H9 (cell line): ENCODE data around the gene RNF220. TPM values are rescaled to one million over a fixed set of nuclear protein-coding genes. Genes with fewer than 3 reads are reported as not detected.

Experiments used
- DNase-seq: peaks from one replicate; pipeline ENCODE4 v3.0.0-alpha.2; 2017
- H2AFZ ChIP-seq: one replicate; pipeline ENCODE4 v1.6.1; 2013; ENCODE audit warnings: mild to moderate bottlenecking, low read length, control low read depth, moderate library complexity
- H2AK5ac ChIP-seq: 2 replicates; pipeline ENCODE4 v1.6.1; 2013; ENCODE audit warnings: low read length, control low read depth, mixed read lengths; ENCODE audit not compliant: insufficient read length
- H2BK120ac ChIP-seq: one replicate; pipeline ENCODE4 v1.6.1; 2013; ENCODE audit warnings: low read depth, mild to moderate bottlenecking, low read length, control low read depth, inconsistent platforms; ENCODE audit not compliant: poor library complexity, severe bottlenecking
- H2BK12ac ChIP-seq: 2 replicates; pipeline ENCODE4 v1.6.1; 2013; ENCODE audit warnings: low read length, control low read depth, mixed read lengths, low read depth; ENCODE audit not compliant: insufficient read length
- H2BK15ac ChIP-seq: 2 replicates; pipeline ENCODE4 v1.6.1; 2013; ENCODE audit warnings: low read depth, low read length, control low read depth
- H2BK20ac ChIP-seq: one replicate; pipeline ENCODE4 v1.6.1; 2013; ENCODE audit warnings: low read depth, mild to moderate bottlenecking, low read length, control low read depth, inconsistent platforms; ENCODE audit not compliant: poor library complexity, severe bottlenecking
- H2BK5ac ChIP-seq: 2 replicates; pipeline ENCODE4 v1.6.1; 2013; ENCODE audit warnings: low read length, control low read depth, mixed read lengths; ENCODE audit not compliant: insufficient read length
- H3K14ac ChIP-seq: 2 replicates; pipeline ENCODE4 v1.6.1; 2013; ENCODE audit warnings: low read length, control low read depth; ENCODE audit not compliant: insufficient read depth
- H3K18ac ChIP-seq: 2 replicates; pipeline ENCODE4 v1.6.1; 2013; ENCODE audit warnings: low read depth, mild to moderate bottlenecking, mixed read lengths, low read length, control low read depth; ENCODE audit not compliant: insufficient read length
- H3K23ac ChIP-seq: 2 replicates; pipeline ENCODE4 v1.6.1; 2013; ENCODE audit warnings: low read length, control low read depth, mixed read lengths, low read depth; ENCODE audit not compliant: insufficient read length
- H3K23me2 ChIP-seq: 2 replicates; pipeline ENCODE4 v1.6.1; 2013; ENCODE audit warnings: low read depth, mild to moderate bottlenecking, mixed read lengths, low read length, control low read depth; ENCODE audit not compliant: insufficient read length, poor library complexity, severe bottlenecking
- H3K27ac ChIP-seq: 2 replicates; pipeline ENCODE4 v1.5.1; 2013; ENCODE audit warnings: low read length, control low read depth, mixed read lengths, low read depth; ENCODE audit not compliant: insufficient read length
- H3K27me3 ChIP-seq: 2 replicates; pipeline ENCODE4 v1.6.1; 2013; ENCODE audit warnings: low read length, control low read depth, inconsistent platforms; ENCODE audit not compliant: insufficient read depth
- H3K4ac ChIP-seq: 2 replicates; pipeline ENCODE4 v1.6.1; 2013; ENCODE audit warnings: low read depth, mild to moderate bottlenecking, control low read depth, inconsistent platforms, low read length, moderate library complexity
- H3K4me1 ChIP-seq: 2 replicates; pipeline ENCODE4 v1.6.1; 2013; ENCODE audit warnings: low read length, control low read depth, inconsistent platforms; ENCODE audit not compliant: insufficient read depth
- H3K4me2 ChIP-seq: 2 replicates; pipeline ENCODE4 v1.6.1; 2013; ENCODE audit warnings: low read length, control low read depth, mixed read lengths; ENCODE audit not compliant: insufficient read length, insufficient read depth
- H3K56ac ChIP-seq: 2 replicates; pipeline ENCODE4 v1.6.1; 2013; ENCODE audit warnings: low read depth, mild to moderate bottlenecking, mixed read lengths, low read length, control low read depth; ENCODE audit not compliant: insufficient read length
- H3K79me1 ChIP-seq: 2 replicates; pipeline ENCODE4 v1.6.1; 2013; ENCODE audit warnings: low read depth, mild to moderate bottlenecking, moderate library complexity, low read length, control low read depth, inconsistent platforms; ENCODE audit not compliant: insufficient read depth, poor library complexity, severe bottlenecking
- H3K79me2 ChIP-seq: 2 replicates; pipeline ENCODE4 v1.6.1; 2013; ENCODE audit warnings: low read length, control low read depth, inconsistent platforms; ENCODE audit not compliant: insufficient read depth
- H3K9ac ChIP-seq: 2 replicates; pipeline ENCODE4 v1.6.1; 2013; ENCODE audit warnings: low read length, control low read depth, mixed read lengths; ENCODE audit not compliant: insufficient read length; ENCODE audit errors: extremely low read depth
- H3K9me3 ChIP-seq: one replicate; pipeline ENCODE4 v1.6.1; 2013; ENCODE audit warnings: low read depth, low read length, inconsistent platforms; ENCODE audit not compliant: control insufficient read depth
- H3T11ph ChIP-seq: one replicate; pipeline ENCODE4 v1.6.1; 2013; ENCODE audit warnings: mild to moderate bottlenecking, low read length, control low read depth, inconsistent platforms
- H4K20me1 ChIP-seq: one replicate; pipeline ENCODE4 v1.6.1; 2013; ENCODE audit not compliant: control insufficient read depth, insufficient read length, insufficient read depth
- H4K5ac ChIP-seq: 2 replicates; pipeline ENCODE4 v1.6.1; 2013; ENCODE audit warnings: low read depth, mild to moderate bottlenecking, mixed read lengths, low read length, control low read depth; ENCODE audit not compliant: insufficient read length
- H4K8ac ChIP-seq: replicated peaks from 2 replicates; pipeline ENCODE4 v1.6.1; 2013; ENCODE audit warnings: low read length, control low read depth, mixed read lengths, low read depth; ENCODE audit not compliant: insufficient read length
- H4K91ac ChIP-seq: 2 replicates; pipeline ENCODE4 v1.6.1; 2013; ENCODE audit warnings: low read depth, mild to moderate bottlenecking, moderate library complexity, mixed read lengths, low read length, control low read depth; ENCODE audit not compliant: insufficient read length
- H3K27ac Mint-ChIP-seq, 3 experiments: 2 replicates in 2 of 3; 3 replicates in 1 of 3; pipeline ENCODE4 v1.8.0; 2020 to 2021; ENCODE audit warnings: mixed read lengths in 3 of 3, mild to moderate bottlenecking in 1 of 3, moderate library complexity in 1 of 3
- H3K27me3 Mint-ChIP-seq: 2 replicates; pipeline ENCODE4 v1.8.0; 2021; ENCODE audit warnings: low read depth, mild to moderate bottlenecking, moderate library complexity, mixed read lengths
- H3K36me3 Mint-ChIP-seq, 3 experiments: 2 replicates in 2 of 3; 3 replicates in 1 of 3; pipeline ENCODE4 v1.8.0; 2020 to 2021; ENCODE audit warnings: low read depth in 3 of 3, mixed read lengths in 3 of 3; ENCODE audit not compliant: insufficient read depth in 1 of 3
- H3K4me1 Mint-ChIP-seq, 2 experiments: 2 replicates each; pipeline ENCODE4 v1.8.0; 2020; ENCODE audit warnings: mixed read lengths in 2 of 2
- H3K4me3 Mint-ChIP-seq, 2 experiments: 2 replicates in 1 of 2; 3 replicates in 1 of 2; pipeline ENCODE4 v1.8.0; 2020 to 2021; ENCODE audit warnings: mild to moderate bottlenecking in 2 of 2, mixed read lengths in 2 of 2, moderate library complexity in 1 of 2
- H3K9me3 Mint-ChIP-seq, 2 experiments: 2 replicates in 1 of 2; 3 replicates in 1 of 2; pipeline ENCODE4 v1.8.0; 2020; ENCODE audit warnings: mild to moderate bottlenecking in 2 of 2, mixed read lengths in 2 of 2, moderate library complexity in 1 of 2
- WGBS: extraction: QIAGEN DNeasy Blood & Tissue Kit; methylation state at CpG from one replicate; pipeline ENCODE4 v1.1.7; 2013; ENCODE audit warnings: missing lambda C conversion rate, low lambda C conversion rate, mixed read lengths; ENCODE audit not compliant: insufficient read length; ENCODE audit errors: extremely low coverage; 5-methylcytosine and 5-hydroxymethylcytosine counted together
- total RNA-seq: library from RNA; stranded (reverse); gene quantifications from 2 replicates; pipeline ENCODE4 v1.2.1, GENCODE V29; 2021
- TF ChIP-seq, protein P1 (sequence below): fragments of 200-600 bp; sonication (generic); conservative IDR thresholded peaks from 3 replicates; pipeline ENCODE4 v1.8.0; 2021; ENCODE audit warnings: antibody characterized with exemption, mild to moderate bottlenecking

RNF220 gene
- total RNA-seq, 1 experiment from 2014 or later: 109 TPM

DNA sequence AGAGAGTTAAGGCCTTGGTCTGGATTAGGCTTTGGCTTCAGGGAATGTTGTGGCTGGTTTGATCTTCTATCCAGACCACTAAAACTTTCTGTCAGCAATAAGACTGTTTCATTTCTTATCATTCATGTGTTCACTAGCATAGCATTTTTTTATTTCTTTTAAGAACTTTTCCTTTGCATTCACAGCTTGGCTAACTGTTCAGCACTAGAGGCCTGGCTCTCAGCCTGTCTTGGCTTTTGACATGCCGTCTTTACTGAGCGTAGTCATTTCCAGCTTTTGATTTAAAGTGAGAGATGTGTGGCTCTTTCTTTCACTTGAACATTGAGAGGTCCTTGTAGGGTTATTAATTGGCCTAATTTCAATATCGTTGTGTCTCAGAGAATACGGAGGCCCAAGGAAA is 62.5 kb downstream of the RNF220 start:
- Histone ChIP-seq H4K5ac (no peak overlapping the region), H3T11ph (no peak overlapping the region), H3K4ac (no peak overlapping the region), H2BK12ac (no peak overlapping the region), H3K9me3 (no peaks in the 10 kb centered on the region), H3K56ac (no peak overlapping the region), H2BK20ac (no peak overlapping the region), H2AK5ac (no peak overlapping the region), H3K4me2 (no peak overlapping the region), H3K4me1 (no peaks in the 10 kb centered on the region), H4K8ac (no peak overlapping the region), H3K79me1 (no peaks in the 10 kb centered on the region), H3K79me2 (no peaks in the 10 kb centered on the region), H2BK120ac (no peak overlapping the region), H4K20me1 (no peaks in the 10 kb centered on the region), H2BK15ac (no peak overlapping the region), H3K18ac (no peak overlapping the region), H3K27me3 (no peaks in the 10 kb centered on the region), H4K91ac (no peak overlapping the region), H3K27ac (no peak overlapping the region), H3K23me2 (no peaks in the 10 kb centered on the region), H2BK5ac (no peak overlapping the region), H2AFZ (no peak overlapping the region), H3K9ac (no peak overlapping the region), H3K14ac (no peak overlapping the region), H3K23ac (no peak overlapping the region)
- H3K4me1 Mint-ChIP-seq: peaks cover 1 to 5% of the 10 kb centered on the region in 2 experiments; a peak in 3 of 4 replicates
- H3K4me3 Mint-ChIP-seq: no peak overlapping the region
- H3K9me3 Mint-ChIP-seq: peaks cover 3 to 7% of the 10 kb centered on the region in 2 experiments; a peak in 4 of 5 replicates
- TF ChIP-seq, protein P1, sequence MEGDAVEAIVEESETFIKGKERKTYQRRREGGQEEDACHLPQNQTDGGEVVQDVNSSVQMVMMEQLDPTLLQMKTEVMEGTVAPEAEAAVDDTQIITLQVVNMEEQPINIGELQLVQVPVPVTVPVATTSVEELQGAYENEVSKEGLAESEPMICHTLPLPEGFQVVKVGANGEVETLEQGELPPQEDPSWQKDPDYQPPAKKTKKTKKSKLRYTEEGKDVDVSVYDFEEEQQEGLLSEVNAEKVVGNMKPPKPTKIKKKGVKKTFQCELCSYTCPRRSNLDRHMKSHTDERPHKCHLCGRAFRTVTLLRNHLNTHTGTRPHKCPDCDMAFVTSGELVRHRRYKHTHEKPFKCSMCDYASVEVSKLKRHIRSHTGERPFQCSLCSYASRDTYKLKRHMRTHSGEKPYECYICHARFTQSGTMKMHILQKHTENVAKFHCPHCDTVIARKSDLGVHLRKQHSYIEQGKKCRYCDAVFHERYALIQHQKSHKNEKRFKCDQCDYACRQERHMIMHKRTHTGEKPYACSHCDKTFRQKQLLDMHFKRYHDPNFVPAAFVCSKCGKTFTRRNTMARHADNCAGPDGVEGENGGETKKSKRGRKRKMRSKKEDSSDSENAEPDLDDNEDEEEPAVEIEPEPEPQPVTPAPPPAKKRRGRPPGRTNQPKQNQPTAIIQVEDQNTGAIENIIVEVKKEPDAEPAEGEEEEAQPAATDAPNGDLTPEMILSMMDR: no peak
- H3K27ac Mint-ChIP-seq: no peak overlapping the region
- peaks cover 0 to 17% (median 15%) of the 10 kb centered on the region in 3 experiments; a peak in 5 of 7 replicates for H3K36me3 Mint-ChIP-seq
- no CpG with 5 or more reads among the region's 4 CpGs for WGBS
- no peak for DNase-seq
- peaks cover 10% of the 10 kb centered on the region for H3K27me3 Mint-ChIP-seq
